Measurements from ENCODE around the gene DAPK2. TPM values are rescaled to one million over a fixed set of nuclear protein-coding genes. Genes with fewer than 3 reads are reported as not detected.
"Not testable (repeated sequence)": the region's sequence is repeated elsewhere in the genome, so short reads cannot be mapped to it uniquely, and the experiment has no call there.

The DAPK2 gene
- polyA plus RNA-seq, 2 of the 4 experiments (the other 2 are of a cell fraction): 3.1 to 4.8 TPM

DNA sequence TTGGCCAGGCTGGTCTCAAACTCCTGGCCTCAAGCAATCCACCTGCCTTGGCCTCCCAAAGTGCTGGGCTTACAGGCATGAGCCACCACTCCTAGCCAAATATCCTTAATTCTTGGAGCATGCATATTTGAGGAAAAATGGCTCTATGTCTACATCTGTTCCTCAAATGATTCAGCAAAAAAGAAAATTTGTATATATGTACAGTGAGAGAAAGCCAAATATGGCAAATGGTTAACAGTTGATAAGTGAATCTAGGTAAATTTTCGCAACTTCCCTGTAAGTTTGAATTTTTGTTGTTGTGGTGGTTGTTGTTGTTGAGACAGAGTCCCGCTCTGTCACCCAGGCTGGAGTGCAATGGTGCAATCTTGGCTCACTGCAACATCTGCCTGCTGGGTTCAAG is 12.8 kb upstream of the DAPK2 start:
- WGBS (ENCODE audit: missing lambda C conversion rate): 93% methylated on average over 2 of the region's 2 CpGs
- not testable (repeated sequence) for FAIRE-seq

DNA sequence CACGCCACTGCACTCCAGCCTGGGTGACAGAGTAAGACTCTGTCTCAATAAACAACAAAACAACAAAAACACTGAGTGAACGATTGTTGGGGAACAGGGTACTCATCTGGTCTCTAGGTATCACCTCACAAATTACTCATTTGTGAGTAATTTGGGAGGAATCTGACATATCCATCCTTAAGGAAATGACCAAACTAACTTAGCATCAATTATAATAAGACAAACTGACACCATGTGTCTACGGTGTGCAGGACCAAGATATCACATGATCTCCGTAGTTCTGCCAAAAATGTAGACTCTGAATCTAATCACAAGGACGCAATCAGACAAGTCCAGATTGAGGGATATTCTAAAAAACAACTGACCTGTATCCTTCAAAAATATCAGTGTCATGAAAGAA is 12.0 kb upstream of the DAPK2 start:
- ATAC-seq (no peak), FAIRE-seq (no peak), DNase-seq (ENCODE audit: low read depth in 1 of 2, low spot score in 1 of 2) (no peak)
- WGBS (ENCODE audit: missing lambda C conversion rate): 75% methylated on average over 5 of the region's 5 CpGs
- Histone ChIP-seq H3K4me3 (no peak overlapping the region), H3K9me3 (no peaks in the 10 kb centered on the region), H3K4me1 (no peaks in the 10 kb centered on the region), H3K27ac (no peak overlapping the region), H3K4me2 (no peak overlapping the region)
- TF ChIP-seq PBX3 (IDR thresholded peaks at IDR 0.05) (no peak), CHD2 (IDR thresholded peaks at IDR 0.05; ENCODE audit: low read length, partially characterized antibody) (no peak), JUN (IDR thresholded peaks at IDR 0.05) (no peak), MAFK (IDR thresholded peaks at IDR 0.05; ENCODE audit: partially characterized antibody) (no peak), FOSB (CRISPR knock-in tag; IDR thresholded peaks at IDR 0.05) (no peak), JUNB (IDR thresholded peaks at IDR 0.05) (no peak), NPAS2 (CRISPR knock-in tag; IDR thresholded peaks at IDR 0.05; ENCODE audit: borderline replicate concordance) (no peak), RARB (CRISPR knock-in tag; IDR thresholded peaks at IDR 0.05) (no peak), ZC3H11A (IDR thresholded peaks at IDR 0.05) (no peak), NR3C1 (IDR thresholded peaks at IDR 0.05) (no peak), POLR2AphosphoS2 (conservative IDR thresholded peaks at IDR 0.05; ENCODE audit: low read length) (no peak), CBX8 (IDR thresholded peaks at IDR 0.05) (no peak), RAD21 (conservative IDR thresholded peaks at IDR 0.05 in 1 of 2, IDR thresholded peaks at IDR 0.05 in 1 of 2) (no peak), TP53 (CRISPR knock-in tag; IDR thresholded peaks at IDR 0.05) (no peak), CHD4 (IDR thresholded peaks at IDR 0.05; ENCODE audit: borderline replicate concordance) (no peak), EP300 (IDR thresholded peaks at IDR 0.05) (no peak), FOXS1 (CRISPR knock-in tag; IDR thresholded peaks at IDR 0.05) (no peak)
- TF ChIP-seq, protein P1, sequence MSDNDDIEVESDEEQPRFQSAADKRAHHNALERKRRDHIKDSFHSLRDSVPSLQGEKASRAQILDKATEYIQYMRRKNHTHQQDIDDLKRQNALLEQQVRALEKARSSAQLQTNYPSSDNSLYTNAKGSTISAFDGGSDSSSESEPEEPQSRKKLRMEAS (IDR thresholded peaks at IDR 0.05): no peak
- ChIA-PET CTCF (interaction anchor here (0.9 to 15.1 kb wide), 3 partner anchors 11 to 111 kb away, joined by 3 to 173 read pairs (median 3); partner anchors contain the start of gene DAPK2), POLR2A (no interaction called here)

More for the DNA sequence above, 12.8 kb upstream of the DAPK2 start:
- H3K4me3 ChIP-seq; H3K27ac ChIP-seq; DNase-seq (ENCODE audit: low read depth in 1 of 2, low spot score in 1 of 2); H3K4me2 ChIP-seq; H3K9me3 ChIP-seq; ATAC-seq; H3K4me1 ChIP-seq; POLR2A ChIA-PET: not testable (repeated sequence)
- CTCF ChIA-PET: interaction anchor here (1.5 kb wide), 1 partner anchor 307 kb away, joined by 3 read pairs; no protein-coding TSS in a partner anchor
- peak; percentile 61 for TF ChIP-seq MAFK (IDR thresholded peaks at IDR 0.05; ENCODE audit: partially characterized antibody)

GRCh38 chr15:64053674-64054073 is 7.4 kb upstream of the DAPK2 start:
- H3K27ac ChIP-seq; DNase-seq (ENCODE audit: low read depth in 1 of 2, low spot score in 1 of 2); FAIRE-seq; POLR2A ChIA-PET; H3K9me3 ChIP-seq; H3K4me2 ChIP-seq; H3K4me3 ChIP-seq; ATAC-seq: not testable (repeated sequence)
- WGBS (ENCODE audit: missing lambda C conversion rate): 89% methylated on average over 12 of the region's 12 CpGs
- H3K4me1 ChIP-seq: peaks cover 22% of the 10 kb centered on the region
- CTCF ChIA-PET: interaction anchor here (0.7 to 15.1 kb wide), 9 partner anchors 8 to 442 kb away, joined by 3 to 173 read pairs (median 6); partner anchors contain the start of gene DAPK2

DNA sequence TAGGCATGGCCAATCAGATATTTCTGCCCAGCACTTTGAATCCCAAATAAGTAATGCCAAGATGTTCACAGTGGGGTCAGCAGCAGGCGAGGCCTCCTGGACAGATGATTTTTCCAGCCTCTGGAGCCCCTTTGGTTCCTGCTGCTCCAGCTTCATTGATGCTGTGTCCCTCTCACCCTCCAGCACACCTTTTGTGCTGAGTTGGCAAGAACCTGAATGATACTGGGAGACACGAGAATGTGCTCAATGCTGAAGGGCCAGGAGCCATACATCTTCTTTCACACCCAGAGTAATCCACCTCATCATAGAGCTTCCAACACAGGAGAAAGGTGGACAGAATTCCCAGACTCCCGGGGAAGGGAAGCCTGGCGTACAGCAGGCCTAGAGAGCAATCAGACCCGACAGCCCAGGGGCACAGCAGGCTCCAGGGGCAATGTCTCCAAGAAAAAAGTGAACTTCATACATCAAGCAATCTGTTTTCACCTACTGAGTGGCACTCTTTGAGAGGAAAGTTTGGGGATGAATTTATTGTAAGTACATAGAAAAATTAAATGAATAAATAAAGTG is 6.7 kb upstream of the DAPK2 start:
- DNase-seq (ENCODE audit: low read depth in 1 of 2, low spot score in 1 of 2) (no peak), ATAC-seq (no peak), FAIRE-seq (no peak)
- Histone ChIP-seq H3K9me3 (no peaks in the 10 kb centered on the region), H3K4me2 (no peak overlapping the region), H3K4me3 (no peak overlapping the region), H3K27ac (no peak overlapping the region), H3K4me1 (peaks cover 22% of the 10 kb centered on the region)
- CTCF ChIA-PET: interaction anchor here (0.7 to 15.1 kb wide), 8 partner anchors 10 to 441 kb away, joined by 3 to 173 read pairs (median 6); no protein-coding TSS in a partner anchor
- WGBS (ENCODE audit: missing lambda C conversion rate): 83% methylated on average over 5 of the region's 5 CpGs
- POLR2A ChIA-PET: no interaction called here
- TF ChIP-seq GATA3 (IDR thresholded peaks at IDR 0.05; ENCODE audit: borderline replicate concordance) (no peak), MAFK (IDR thresholded peaks at IDR 0.05; ENCODE audit: partially characterized antibody) (peak; percentile 97)

All from A549 (cell line).